SK-N-SH (cell line): Measurements from ENCODE around the gene RNF8.

ENCODE experiments used
- FOXM1 ChIP-seq: IDR thresholded peaks from 2 replicates; pipeline ENCODE4 v1.4.0; 2012; ENCODE audit warnings: low read depth, mild to moderate bottlenecking
- JUND ChIP-seq: IDR thresholded peaks from 2 replicates; pipeline ENCODE4 v1.4.0; 2012
- RAD21 ChIP-seq: IDR thresholded peaks from 2 replicates; pipeline ENCODE4 v1.6.1; 2012; ENCODE audit warnings: mild to moderate bottlenecking, low read length
- RFX5 ChIP-seq: IDR thresholded peaks from 2 replicates; pipeline ENCODE4 v1.6.1; 2012; ENCODE audit warnings: mild to moderate bottlenecking, improper control_type of control experiment, low read length
- TF ChIP-seq, protein P1 (sequence below): fragments of 150-350 bp; IDR thresholded peaks from 2 replicates; pipeline ENCODE4 v1.6.1; 2016; ENCODE audit warnings: mild to moderate bottlenecking, low read depth, low read length

DNA sequence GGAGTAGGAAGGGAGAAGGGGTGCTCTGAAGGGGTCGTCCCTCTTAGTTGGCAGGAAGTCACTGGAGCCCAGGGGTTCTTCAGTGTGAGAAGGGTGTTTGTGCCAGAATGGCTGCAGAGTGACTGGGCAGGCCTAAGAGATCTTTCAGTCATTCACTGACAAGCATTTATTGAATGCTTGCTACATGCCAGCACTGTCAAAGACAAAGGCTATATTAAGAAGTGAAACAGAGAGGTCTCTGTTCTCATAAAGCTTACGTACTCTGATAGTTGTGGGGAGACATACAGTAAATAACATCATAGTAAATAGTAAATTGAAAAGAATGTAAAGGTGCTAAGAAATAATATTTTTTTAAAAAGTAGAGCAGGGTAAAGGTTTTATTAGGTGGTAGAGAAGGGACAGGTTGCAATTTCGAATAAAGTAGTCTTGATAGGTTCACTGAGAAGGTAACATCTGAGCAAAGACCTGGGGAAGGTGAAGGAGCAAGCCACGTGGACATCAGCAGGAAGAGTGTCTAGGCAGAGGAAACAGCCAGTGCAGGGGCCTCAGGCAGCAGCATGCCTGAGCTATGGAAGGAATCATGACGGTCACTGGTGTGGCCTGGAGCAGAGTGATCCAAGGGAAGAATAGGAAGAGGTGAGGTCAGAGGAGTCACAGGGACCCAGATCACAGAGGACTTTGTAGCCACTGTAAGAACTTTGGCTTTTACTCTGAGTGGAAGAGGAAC lies 36.3 kb upstream of the RNF8 start:
- TF ChIP-seq, protein P1, sequence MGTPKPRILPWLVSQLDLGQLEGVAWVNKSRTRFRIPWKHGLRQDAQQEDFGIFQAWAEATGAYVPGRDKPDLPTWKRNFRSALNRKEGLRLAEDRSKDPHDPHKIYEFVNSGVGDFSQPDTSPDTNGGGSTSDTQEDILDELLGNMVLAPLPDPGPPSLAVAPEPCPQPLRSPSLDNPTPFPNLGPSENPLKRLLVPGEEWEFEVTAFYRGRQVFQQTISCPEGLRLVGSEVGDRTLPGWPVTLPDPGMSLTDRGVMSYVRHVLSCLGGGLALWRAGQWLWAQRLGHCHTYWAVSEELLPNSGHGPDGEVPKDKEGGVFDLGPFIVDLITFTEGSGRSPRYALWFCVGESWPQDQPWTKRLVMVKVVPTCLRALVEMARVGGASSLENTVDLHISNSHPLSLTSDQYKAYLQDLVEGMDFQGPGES: no peak
- TF ChIP-seq JUND: no peak
- no peak for TF ChIP-seq RFX5
- TF ChIP-seq RAD21: no peak
- no peak for TF ChIP-seq FOXM1
